Chondrocyte (in vitro differentiated cells): ENCODE data around the gene EDEM3. TPM values are rescaled to one million over a fixed set of nuclear protein-coding genes. Genes with fewer than 3 reads are reported as not detected.
"Not testable (repeated sequence)": the region's sequence is repeated elsewhere in the genome, so short reads cannot be mapped to it uniquely, and the experiment has no call there.

Experiments
- DNase-seq: peaks from one replicate; pipeline ENCODE4 v3.0.0; 2021; ENCODE audit warnings: mixed read lengths, low spot score
- H3K27ac Mint-ChIP-seq: one replicate; pipeline ENCODE4 v1.8.0; 2021; ENCODE audit warnings: mild to moderate bottlenecking, moderate library complexity, mixed read lengths; ENCODE audit not compliant: unreplicated experiment
- H3K27me3 Mint-ChIP-seq: 2 replicates; pipeline ENCODE4 v1.8.0; 2021; ENCODE audit warnings: low read depth, mixed read lengths
- H3K36me3 Mint-ChIP-seq: 2 replicates; pipeline ENCODE4 v1.8.0; 2021; ENCODE audit warnings: low read depth, mixed read lengths
- H3K4me1 Mint-ChIP-seq: 2 replicates; pipeline ENCODE4 v1.8.0; 2021; ENCODE audit warnings: low read depth, mild to moderate bottlenecking, mixed read lengths
- H3K4me3 Mint-ChIP-seq: one replicate; pipeline ENCODE4 v1.8.0; 2021; ENCODE audit warnings: mild to moderate bottlenecking, moderate library complexity, mixed read lengths; ENCODE audit not compliant: unreplicated experiment
- H3K9me3 Mint-ChIP-seq: 2 replicates; pipeline ENCODE4 v1.8.0; 2021; ENCODE audit warnings: low read depth, mixed read lengths
- CTCF ChIP-seq: fragments of 200-600 bp; sonication (generic); IDR thresholded peaks from 2 replicates; pipeline ENCODE4 v1.5.0; 2021; ENCODE audit warnings: antibody characterized with exemption, mild to moderate bottlenecking, moderate library complexity
- total RNA-seq: library from RNA; stranded (reverse); gene quantifications from 3 replicates; pipeline ENCODE4 v1.2.1, GENCODE V29; 2021

Gene EDEM3
- total RNA-seq, 1 donor from 2014 or later, result 31.6 TPM

- no peak overlapping the region for H3K27ac Mint-ChIP-seq
- no peak for TF ChIP-seq CTCF
- H3K27me3 Mint-ChIP-seq, result no peaks in the 10 kb centered on the region
- H3K4me3 Mint-ChIP-seq, result no peak overlapping the region
- peaks cover 18% of the 10 kb centered on the region for H3K36me3 Mint-ChIP-seq
- H3K9me3 Mint-ChIP-seq, result no peaks in the 10 kb centered on the region
- no peak for DNase-seq
- H3K4me1 Mint-ChIP-seq, result peaks cover 19% of the 10 kb centered on the region
Measured at GRCh38 chr1:184790642-184791549, 36.2 kb upstream of the EDEM3 start.

GRCh38 chr1:184789884-184790283 lies 35.2 kb upstream of the EDEM3 start:
- Mint-ChIP-seq H3K36me3 (peaks cover 13% of the 10 kb centered on the region), H3K27me3 (no peaks in the 10 kb centered on the region), H3K27ac (no peak overlapping the region), H3K4me3 (no peak overlapping the region), H3K4me1 (peaks cover 19% of the 10 kb centered on the region), H3K9me3 (peaks cover 2% of the 10 kb centered on the region)
- no peak for TF ChIP-seq CTCF
- no peak for DNase-seq

GRCh38 chr1:184788970-184789369 lies 34.3 kb upstream of the EDEM3 start:
- H3K4me1 Mint-ChIP-seq, result peaks cover 19% of the 10 kb centered on the region
- H3K4me3 Mint-ChIP-seq, result no peak overlapping the region
- no peak for DNase-seq
- no peak overlapping the region for H3K27ac Mint-ChIP-seq
- no peak for TF ChIP-seq CTCF
- peaks cover 16% of the 10 kb centered on the region for H3K36me3 Mint-ChIP-seq
- H3K9me3 Mint-ChIP-seq, result peaks cover 10% of the 10 kb centered on the region
- no peaks in the 10 kb centered on the region for H3K27me3 Mint-ChIP-seq

GRCh38 chr1:184785529-184785928 lies 30.9 kb upstream of the EDEM3 start:
- Mint-ChIP-seq H3K4me1 (no peaks in the 10 kb centered on the region), H3K27me3 (no peaks in the 10 kb centered on the region), H3K4me3 (no peak overlapping the region), H3K27ac (no peak overlapping the region), H3K36me3 (peaks cover 18% of the 10 kb centered on the region), H3K9me3 (peaks cover 26% of the 10 kb centered on the region)
- no peak for TF ChIP-seq CTCF
- no peak for DNase-seq

- H3K27ac Mint-ChIP-seq, H3K4me1 Mint-ChIP-seq, H3K27me3 Mint-ChIP-seq, DNase-seq, H3K4me3 Mint-ChIP-seq: not testable (repeated sequence)
- Mint-ChIP-seq H3K36me3 (peaks cover 12% of the 10 kb centered on the region), H3K9me3 (peaks cover 26% of the 10 kb centered on the region)
Measured at GRCh38 chr1:184783723-184784122, 29.1 kb upstream of the EDEM3 start.

GRCh38 chr1:184781941-184782340 lies 27.3 kb upstream of the EDEM3 start:
- no peak overlapping the region for H3K27ac Mint-ChIP-seq
- H3K4me1 Mint-ChIP-seq, result no peaks in the 10 kb centered on the region

More at GRCh38 chr1:184781941-184782340, 27.3 kb upstream of the EDEM3 start:
- no peak overlapping the region for H3K4me3 Mint-ChIP-seq
- no peaks in the 10 kb centered on the region for H3K27me3 Mint-ChIP-seq
- peaks cover 26% of the 10 kb centered on the region for H3K9me3 Mint-ChIP-seq
- no peak for DNase-seq
- TF ChIP-seq CTCF, result no peak
- peaks cover 8% of the 10 kb centered on the region for H3K36me3 Mint-ChIP-seq
